GM12878 (cell line): ENCODE measurements around the gene NOTCH3. TPM values are rescaled to one million over a fixed set of nuclear protein-coding genes. Genes with fewer than 3 reads are reported as not detected.

ENCODE experiments used
- ATAC-seq: fragments of 200-7000 bp; cut with Tn5 transposase; 3 replicates; pipeline ENCODE4 v1.9.1; 2020; ENCODE audit warnings: mild to moderate bottlenecking, moderate library complexity
- BruUV-seq: library from RNA; stranded (reverse); fragments of 400-500 nt; replicated peaks from 2 replicates; lab custom pipeline; 2021; lab: Mats Ljungman, UMichigan
- CTCF ChIA-PET: fragments of 300-600 bp; sonication (Branson Sonifier 250); formaldehyde crosslinking; extraction: SDS; loops from one replicate; lab custom pipeline; 2021; ENCODE audit warnings: inconsistent platforms; lab: Yijun Ruan, JAX
- POLR2A ChIA-PET: fragments of 350-600 bp; formaldehyde crosslinking; extraction: SDS; loops from one replicate; lab custom pipeline; 2021; ENCODE audit warnings: inconsistent platforms; lab: Charles Lee
- RAD21 ChIA-PET: fragments of 300-600 bp; sonication (Branson Sonifier 250); formaldehyde crosslinking; loops from one replicate; lab custom pipeline; 2023; ENCODE audit warnings: antibody characterized with exemption; ENCODE audit not compliant: unreplicated experiment; lab: Charles Lee
- SMC1A ChIA-PET: fragments of 300-600 bp; sonication (Branson Sonifier 250); formaldehyde crosslinking; loops from one replicate; lab custom pipeline; 2023; ENCODE audit not compliant: unreplicated experiment, uncharacterized antibody; lab: Charles Lee
- DNase-seq: peaks from one replicate; pipeline ENCODE4 v3.0.0-alpha.2; 2011; ENCODE audit warnings: low read depth, low spot score
- FAIRE-seq: peaks from 3 replicates; lab custom pipeline; 2011; peaks lifted over from hg19 to GRCh38; lab: Jason Lieb, UNC
- H2AFZ ChIP-seq: 2 replicates; pipeline ENCODE4 v1.6.0; 2011; ENCODE audit warnings: low read depth, low read length, control low read depth; ENCODE audit not compliant: control insufficient read depth
- H3K27ac ChIP-seq: 2 replicates; pipeline ENCODE4 v1.5.1; 2011; ENCODE audit warnings: control low read depth; ENCODE audit not compliant: control insufficient read depth, insufficient read depth
- H3K27me3 ChIP-seq, 2 experiments: replicated peaks in 1 of 2; 2 replicates each; pipeline versions ENCODE4 v1.6.0 to v1.6.1; 2011; ENCODE audit warnings: low read length in 1 of 2; ENCODE audit not compliant: control insufficient read depth in 2 of 2, insufficient read depth in 2 of 2
- H3K36me3 ChIP-seq, 2 experiments: 2 replicates each; pipeline ENCODE4 v1.5.1; 2011; ENCODE audit warnings: low read length in 1 of 2; ENCODE audit not compliant: control insufficient read depth in 2 of 2, insufficient read depth in 2 of 2
- H3K4me1 ChIP-seq: 2 replicates; pipeline ENCODE4 v1.6.1; 2011; ENCODE audit warnings: mild to moderate bottlenecking, low read length, moderate library complexity, mixed read lengths; ENCODE audit not compliant: control insufficient read depth, insufficient read depth
- H3K4me2 ChIP-seq: 2 replicates; pipeline ENCODE4 v1.6.0; 2011; ENCODE audit warnings: control low read depth; ENCODE audit not compliant: control insufficient read depth, insufficient read depth
- H3K4me3 ChIP-seq: fragments of 200-600 bp; sonication (generic); 2 replicates; pipeline ENCODE4 v1.5.1; 2016
- H3K79me2 ChIP-seq: 2 replicates; pipeline ENCODE4 v1.6.0; 2011; ENCODE audit warnings: low read length; ENCODE audit not compliant: control insufficient read depth, insufficient read depth
- H3K9ac ChIP-seq: 2 replicates; pipeline ENCODE4 v1.8.0; 2011; ENCODE audit warnings: low read length, control low read depth, mixed read lengths; ENCODE audit not compliant: control insufficient read depth, insufficient read depth
- H3K9me3 ChIP-seq: replicated peaks from 3 replicates; pipeline ENCODE4 v1.5.1; 2011; ENCODE audit warnings: mild to moderate bottlenecking, low read length; ENCODE audit not compliant: control insufficient read depth, insufficient read depth
- H4K20me1 ChIP-seq: 2 replicates; pipeline ENCODE4 v1.6.0; 2011; ENCODE audit not compliant: control insufficient read depth, insufficient read depth
- NR2C2 ChIP-seq: IDR thresholded peaks from 2 replicates; pipeline ENCODE4 v1.6.1; 2011; ENCODE audit warnings: borderline replicate concordance, low read depth; ENCODE audit not compliant: control insufficient read depth, insufficient read length
- PML ChIP-seq: IDR thresholded peaks from 2 replicates; pipeline ENCODE4 v1.6.1; 2012; ENCODE audit warnings: low read length, inconsistent platforms
- STAT3 ChIP-seq: IDR thresholded peaks from 2 replicates; pipeline ENCODE4 v1.6.1; 2011; ENCODE audit warnings: low read depth, low read length, improper control_type of control experiment
- ZBTB11 ChIP-seq: fragments of 450-650 bp; formaldehyde crosslinking; IDR thresholded peaks from 2 replicates; pipeline ENCODE4 v1.5.0; 2022; ENCODE audit warnings: mild to moderate bottlenecking, missing genetic modification characterization
- WGBS: methylation state at CpG from one replicate; pipeline ENCODE4 v1.1.6; 2016; ENCODE audit warnings: low lambda C conversion rate; ENCODE audit not compliant: insufficient replicate concordance, insufficient coverage; ENCODE audit errors: missing lambda C conversion rate; 5-methylcytosine and 5-hydroxymethylcytosine counted together
- in situ Hi-C: fragments of 300-500 bp; cut with MboI; formaldehyde crosslinking; loops from 9 replicates; pipeline ENCODE4 v1.14.3; 2018; ENCODE audit warnings: mixed read lengths
- intact Hi-C: fragments of 100-400 bp; cut with micrococcal nuclease; formaldehyde crosslinking; loops from one replicate; pipeline ENCODE4 v1.14.2; 2022; ENCODE audit not compliant: unreplicated experiment
- polyA plus RNA-seq, 11 experiments: library from polyadenylated mRNA; depleted of rRNA in 4 of 11; unstranded in 6 of 11; stranded (reverse) in 5 of 11; fragments of >200 nt; fragmentation: Nextera tagmentation in 4 of 11; fragmentation: Illumina TruSeq in 1 of 11; extraction: Ambion mirVana in 4 of 11; extraction: Trizol in 1 of 11; gene quantifications; 1 replicate in 1 of 11; 2 replicates in 10 of 11; pipeline versions ENCODE4 v1.2.1 to v1.2.3, GENCODE V29; 2011 to 2016; ENCODE audit warnings: inconsistent platforms in 2 of 11, missing spikeins in 2 of 11, low read depth in 1 of 11
- total RNA-seq, 4 experiments: library from RNA; depleted of rRNA in 3 of 4; stranded (reverse); fragments of >200 nt in 3 of 4; fragmentation: Illumina TruSeq in 1 of 4; extraction: Trizol in 1 of 4; gene quantifications; 2 replicates each; pipeline versions ENCODE4 v1.2.1 to v1.2.3, GENCODE V29; 2013 to 2021

Gene NOTCH3
- total and polyA plus RNA-seq, 10 of the 15 experiments (the other 5 are each of a cell fraction or from before 2014, with no cell fraction given) = 0.01 to 0.42 (median 0.10) TPM; not detected in 5

GRCh38 chr19:15216363-15216762 lies 15.6 kb upstream of the NOTCH3 start:
- CTCF ChIA-PET = interaction anchor here (0.7 kb wide), 1 partner anchor 341 kb away, joined by 3 read pairs; no protein-coding TSS in a partner anchor
- ATAC-seq (no peak), DNase-seq (no peak), FAIRE-seq (no peak)
- SMC1A ChIA-PET = no interaction called here
- Histone ChIP-seq H3K79me2 (no peaks in the 10 kb centered on the region), H3K27me3 (no peaks in the 10 kb centered on the region), H3K4me2 (no peak overlapping the region), H3K4me1 (no peaks in the 10 kb centered on the region), H3K9ac (no peak overlapping the region), H4K20me1 (no peaks in the 10 kb centered on the region), H3K27ac (no peak overlapping the region), H2AFZ (no peak overlapping the region), H3K36me3 (no peaks in the 10 kb centered on the region), H3K9me3 (no peaks in the 10 kb centered on the region), H3K4me3 (no peak overlapping the region)
- TF ChIP-seq NR2C2 (no peak), ZBTB11 (no peak), PML (no peak), STAT3 (no peak)
- no TSS peak for BruUV-seq
- in situ Hi-C loops (no loop called here), intact Hi-C loops (no loop called here)
- WGBS = 71% methylated on average over 7 of the region's 7 CpGs
- POLR2A ChIA-PET = no interaction called here
- RAD21 ChIA-PET = interaction anchor here (0.6 kb wide), 1 partner anchor 37 kb away, joined by 4 read pairs; no protein-coding TSS in a partner anchor
